MCF 10A (cell line): ENCODE data around the gene LRRC74A. TPM values are rescaled to one million over a fixed set of nuclear protein-coding genes. Genes with fewer than 3 reads are reported as not detected.

Experiments used
- BruUV-seq: library from RNA; stranded (reverse); fragments of 400-500 nt; replicated peaks from 2 replicates; lab custom pipeline; 2021; lab: Mats Ljungman, UMichigan
- CTCF ChIA-PET: fragments of 300-600 bp; sonication (Branson Sonifier 250); formaldehyde crosslinking; extraction: SDS; loops from one replicate; lab custom pipeline; 2021; ENCODE audit warnings: antibody characterized with exemption, inconsistent platforms; lab: Yijun Ruan, JAX
- POLR2A ChIA-PET: fragments of 300-600, 350-650 bp; sonication (Branson Sonifier 250); formaldehyde crosslinking; extraction: SDS; loops from one replicate; lab custom pipeline; 2020; ENCODE audit warnings: antibody characterized with exemption, inconsistent platforms; lab: Yijun Ruan, JAX
- DNase-seq: peaks from one replicate; pipeline ENCODE4 v3.0.0-alpha.2; 2018; ENCODE audit not compliant: unreplicated experiment
- H3K27ac Mint-ChIP-seq: one replicate; pipeline ENCODE4 v1.8.0; 2022; ENCODE audit warnings: mild to moderate bottlenecking, low read depth, mixed read lengths; ENCODE audit not compliant: unreplicated experiment
- H3K27me3 Mint-ChIP-seq: one replicate; pipeline ENCODE4 v1.8.0; 2022; ENCODE audit warnings: mixed read lengths; ENCODE audit not compliant: insufficient read depth, unreplicated experiment
- H3K36me3 Mint-ChIP-seq: one replicate; pipeline ENCODE4 v1.8.0; 2022; ENCODE audit warnings: mild to moderate bottlenecking, moderate library complexity, mixed read lengths; ENCODE audit not compliant: insufficient read depth, unreplicated experiment
- H3K4me1 Mint-ChIP-seq: one replicate; pipeline ENCODE4 v1.8.0; 2022; ENCODE audit warnings: mixed read lengths; ENCODE audit not compliant: insufficient read depth, unreplicated experiment
- H3K4me3 Mint-ChIP-seq: one replicate; pipeline ENCODE4 v1.8.0; 2022; ENCODE audit warnings: mild to moderate bottlenecking, moderate library complexity, mixed read lengths; ENCODE audit not compliant: unreplicated experiment
- H3K9me3 Mint-ChIP-seq: one replicate; pipeline ENCODE4 v1.8.0; 2022; ENCODE audit warnings: mixed read lengths; ENCODE audit not compliant: unreplicated experiment
- CTCF ChIP-seq: fragments of 200-600 bp; IDR thresholded peaks from one replicate; pipeline ENCODE4 v1.8.0; 2022; ENCODE audit warnings: antibody characterized with exemption, mild to moderate bottlenecking; ENCODE audit not compliant: unreplicated experiment
- intact Hi-C: fragments of 100-400 bp; cut with micrococcal nuclease; formaldehyde crosslinking; loops from 2 replicates; pipeline ENCODE4 v1.14.1; 2022
- total RNA-seq: library from RNA; stranded (reverse); gene quantifications from 2 replicates; pipeline ENCODE4 v1.2.3, GENCODE V29; 2022

LRRC74A gene
- total RNA-seq, 1 experiment from 2014 or later, result not detected

- TF ChIP-seq CTCF, result no peak
- Mint-ChIP-seq H3K27ac (no peak overlapping the region), H3K36me3 (peaks cover 26% of the 10 kb centered on the region), H3K4me3 (no peak overlapping the region), H3K27me3 (no peaks in the 10 kb centered on the region), H3K4me1 (no peaks in the 10 kb centered on the region), H3K9me3 (no peaks in the 10 kb centered on the region)
- intact Hi-C loops, result no loop called here
- POLR2A ChIA-PET, result interaction anchor here (1.5 kb wide), 1 partner anchor 31 kb away, joined by 3 read pairs; no protein-coding TSS in a partner anchor
- CTCF ChIA-PET, result interaction anchor here (0.7 to 1.5 kb wide), 3 partner anchors 8 to 72 kb away, joined by 3 to 5 read pairs (median 4); no protein-coding TSS in a partner anchor
- no TSS peak for BruUV-seq
- no peak for DNase-seq
These were observed 45.1 kb upstream of the LRRC74A start for GRCh38 chr14:76780875-76781647.

- Mint-ChIP-seq H3K9me3 (no peaks in the 10 kb centered on the region), H3K27me3 (no peaks in the 10 kb centered on the region), H3K4me3 (no peak overlapping the region), H3K36me3 (peaks cover 26% of the 10 kb centered on the region), H3K4me1 (no peaks in the 10 kb centered on the region), H3K27ac (no peak overlapping the region)
- intact Hi-C loops, result no loop called here
- POLR2A ChIA-PET, result interaction anchor here (1.5 kb wide), 1 partner anchor 30 kb away, joined by 3 read pairs; no protein-coding TSS in a partner anchor
- CTCF ChIA-PET, result interaction anchor here (1.2 kb wide), 1 partner anchor 9 kb away, joined by 3 read pairs; no protein-coding TSS in a partner anchor
- no peak for DNase-seq
- no TSS peak for BruUV-seq
- TF ChIP-seq CTCF, result no peak
These were observed 44.6 kb upstream of the LRRC74A start for GRCh38 chr14:76781648-76782051.

GRCh38 chr14:76782115-76782884, 43.9 kb upstream of the LRRC74A start:
- ChIA-PET POLR2A (interaction anchor here (0.5 to 1.0 kb wide), 2 partner anchors 9 to 1069 kb away, joined by 3 read pairs; no protein-coding TSS in a partner anchor), CTCF (interaction anchor here (1.8 kb wide), 1 partner anchor 29 kb away, joined by 8 read pairs; no protein-coding TSS in a partner anchor)
- Mint-ChIP-seq H3K9me3 (no peaks in the 10 kb centered on the region), H3K27me3 (no peaks in the 10 kb centered on the region), H3K36me3 (peaks cover 26% of the 10 kb centered on the region), H3K4me3 (no peak overlapping the region), H3K27ac (no peak overlapping the region), H3K4me1 (no peaks in the 10 kb centered on the region)
- no peak for TF ChIP-seq CTCF
- intact Hi-C loops, result no loop called here
- no peak for DNase-seq
- BruUV-seq, result no TSS peak
